IMR-90 (cell line): ENCODE results near the gene B4GALT5. TPM values are rescaled to one million over a fixed set of nuclear protein-coding genes. Genes with fewer than 3 reads are reported as not detected.

Experiments used
- ATAC-seq: fragments of 200-7000 bp; cut with Tn5 transposase; 2 replicates; pipeline ENCODE4 v1.9.1; 2020; ENCODE audit warnings: low read depth, mild to moderate bottlenecking, moderate library complexity
- BruUV-seq: library from RNA; stranded (reverse); fragments of 400-500 nt; replicated peaks from 2 replicates; lab custom pipeline; 2021; lab: Mats Ljungman, UMichigan
- CTCF ChIA-PET: fragments of 300-600 bp; formaldehyde crosslinking; extraction: SDS; loops from one replicate; lab custom pipeline; 2021; ENCODE audit warnings: antibody characterized with exemption; lab: Yijun Ruan, JAX
- POLR2A ChIA-PET: fragments of 300-600 bp; sonication (Branson Sonifier 250); formaldehyde crosslinking; loops from one replicate; lab custom pipeline; 2022; ENCODE audit warnings: antibody characterized with exemption; ENCODE audit not compliant: unreplicated experiment; lab: Charles Lee
- DNase-seq: peaks from one replicate; pipeline ENCODE4 v3.0.0; 2013
- H2AFZ ChIP-seq: replicated peaks from 2 replicates; pipeline ENCODE3; 2013; ENCODE audit warnings: low read length, mild to moderate bottlenecking; ENCODE audit not compliant: poor library complexity
- H2AK5ac ChIP-seq: 2 replicates; pipeline ENCODE4 v1.6.1; 2013; ENCODE audit warnings: low read depth, low read length, inconsistent platforms
- H2AK9ac ChIP-seq: replicated peaks from 2 replicates; pipeline ENCODE3; 2013; ENCODE audit warnings: mild to moderate bottlenecking, low read depth, low read length, moderate library complexity; ENCODE audit not compliant: poor library complexity
- H2BK120ac ChIP-seq: 2 replicates; pipeline ENCODE4 v1.6.1; 2013; ENCODE audit warnings: low read depth, low read length, inconsistent platforms
- H2BK15ac ChIP-seq: 3 replicates; pipeline ENCODE4 v1.6.1; 2013; ENCODE audit warnings: low read depth, low read length, inconsistent platforms
- H2BK20ac ChIP-seq: 2 replicates; pipeline ENCODE4 v1.6.1; 2013; ENCODE audit warnings: low read depth, mild to moderate bottlenecking, inconsistent platforms, low read length, moderate library complexity
- H2BK5ac ChIP-seq: 2 replicates; pipeline ENCODE4 v1.6.1; 2013; ENCODE audit warnings: mild to moderate bottlenecking, low read depth, low read length, inconsistent platforms; ENCODE audit not compliant: poor library complexity, severe bottlenecking
- H3K14ac ChIP-seq: replicated peaks from 2 replicates; pipeline ENCODE4 v1.6.1; 2013; ENCODE audit warnings: low read depth, low read length, inconsistent platforms
- H3K18ac ChIP-seq: 2 replicates; pipeline ENCODE4 v1.6.1; 2013; ENCODE audit warnings: low read depth, low read length, control low read depth
- H3K23ac ChIP-seq: 2 replicates; pipeline ENCODE4 v1.6.1; 2013; ENCODE audit warnings: low read depth, low read length, inconsistent platforms
- H3K27ac ChIP-seq: 2 replicates; pipeline ENCODE4 v1.5.1; 2013; ENCODE audit warnings: mild to moderate bottlenecking, control low read depth, low read length; ENCODE audit not compliant: insufficient read depth
- H3K27me3 ChIP-seq: 2 replicates; pipeline ENCODE4 v1.6.1; 2013; ENCODE audit warnings: low read length; ENCODE audit not compliant: control insufficient read depth, insufficient read depth
- H3K36me3 ChIP-seq: 2 replicates; pipeline ENCODE4 v1.6.1; 2013; ENCODE audit warnings: low read length, mixed read lengths; ENCODE audit not compliant: control insufficient read depth, insufficient read depth
- H3K4ac ChIP-seq: 2 replicates; pipeline ENCODE4 v1.6.1; 2013; ENCODE audit warnings: low read depth, low read length, inconsistent platforms
- H3K4me1 ChIP-seq: 2 replicates; pipeline ENCODE4 v1.6.1; 2013; ENCODE audit warnings: low read length, mixed read lengths; ENCODE audit not compliant: control insufficient read depth, insufficient read depth
- H3K4me2 ChIP-seq: 2 replicates; pipeline ENCODE4 v1.6.1; 2013; ENCODE audit warnings: low read depth, mild to moderate bottlenecking, control low read depth, low read length, moderate library complexity
- H3K4me3 ChIP-seq: 2 replicates; pipeline ENCODE4 v1.5.1; 2013; ENCODE audit warnings: low read depth, mild to moderate bottlenecking, control low read depth, low read length, moderate library complexity; ENCODE audit not compliant: insufficient read depth
- H3K56ac ChIP-seq: 2 replicates; pipeline ENCODE4 v1.6.1; 2013; ENCODE audit warnings: low read length, inconsistent platforms; ENCODE audit not compliant: insufficient read depth; ENCODE audit errors: extremely low read depth
- H3K79me1 ChIP-seq, 2 experiments: 2 replicates each; pipeline ENCODE4 v1.6.1; 2013; ENCODE audit warnings: low read length in 2 of 2, inconsistent platforms in 1 of 2, low read depth in 1 of 2
- H3K9ac ChIP-seq: 2 replicates; pipeline ENCODE4 v1.6.1; 2013; ENCODE audit warnings: low read depth, low read length, control low read depth
- H3K9me1 ChIP-seq: 2 replicates; pipeline ENCODE4 v1.6.1; 2013; ENCODE audit warnings: low read length, inconsistent platforms; ENCODE audit not compliant: insufficient read depth
- H3K9me3 ChIP-seq: 2 replicates; pipeline ENCODE4 v1.6.1; 2013; ENCODE audit warnings: low read length; ENCODE audit not compliant: control insufficient read depth, insufficient read depth
- H4K20me1 ChIP-seq: 2 replicates; pipeline ENCODE4 v1.6.1; 2013; ENCODE audit warnings: low read length, inconsistent platforms; ENCODE audit not compliant: insufficient read depth
- H4K5ac ChIP-seq: 2 replicates; pipeline ENCODE4 v1.6.1; 2013; ENCODE audit warnings: mild to moderate bottlenecking, low read depth, low read length, control low read depth
- H4K8ac ChIP-seq, 2 experiments: 2 replicates each; pipeline ENCODE4 v1.6.1; 2013; ENCODE audit warnings: low read depth in 2 of 2, low read length in 2 of 2, control low read depth in 1 of 2, inconsistent platforms in 1 of 2
- H4K91ac ChIP-seq: 2 replicates; pipeline ENCODE4 v1.6.1; 2013; ENCODE audit warnings: low read depth, low read length, inconsistent platforms; ENCODE audit not compliant: insufficient read depth
- BHLHE40 ChIP-seq: fragments of 150-350 bp; IDR thresholded peaks from 2 replicates; pipeline ENCODE4 v1.6.1; 2016; ENCODE audit warnings: mild to moderate bottlenecking, low read depth, low read length
- CEBPB ChIP-seq: IDR thresholded peaks from 2 replicates; pipeline ENCODE4 v1.6.1; 2012; ENCODE audit warnings: low read depth, low read length, improper control_type of control experiment
- CHD1 ChIP-seq: IDR thresholded peaks from 2 replicates; pipeline ENCODE4 v1.6.1; 2012; ENCODE audit warnings: low read depth, low read length, improper control_type of control experiment
- FOS ChIP-seq: fragments of 150-350 bp; IDR thresholded peaks from 2 replicates; pipeline ENCODE4 v1.6.1; 2016; ENCODE audit warnings: low read depth, low read length
- MAFK ChIP-seq: IDR thresholded peaks from 2 replicates; pipeline ENCODE4 v1.6.1; 2012; ENCODE audit warnings: low read depth, low read length, improper control_type of control experiment
- MAZ ChIP-seq: IDR thresholded peaks from 2 replicates; pipeline ENCODE4 v1.6.1; 2012; ENCODE audit warnings: low read depth, mild to moderate bottlenecking, low read length, improper control_type of control experiment, moderate library complexity, borderline replicate concordance
- MXI1 ChIP-seq: IDR thresholded peaks from 2 replicates; pipeline ENCODE4 v1.6.1; 2012; ENCODE audit warnings: low read depth, mild to moderate bottlenecking, low read length, moderate library complexity, borderline replicate concordance
- NFE2L2 ChIP-seq: fragments of 150-350 bp; IDR thresholded peaks from 2 replicates; pipeline ENCODE4 v1.6.1; 2016; ENCODE audit warnings: low read depth, mild to moderate bottlenecking, low read length
- POLR2A ChIP-seq: IDR thresholded peaks from 2 replicates; pipeline ENCODE4 v1.6.1; 2012; ENCODE audit warnings: mild to moderate bottlenecking, low read depth, low read length
- RAD21 ChIP-seq: IDR thresholded peaks from 2 replicates; pipeline ENCODE4 v1.6.1; 2012; ENCODE audit warnings: low read length, improper control_type of control experiment
- RCOR1 ChIP-seq: IDR thresholded peaks from 2 replicates; pipeline ENCODE4 v1.6.1; 2012; ENCODE audit warnings: mild to moderate bottlenecking, low read length, improper control_type of control experiment; ENCODE audit not compliant: insufficient replicate concordance
- RFX5 ChIP-seq: IDR thresholded peaks from 2 replicates; pipeline ENCODE4 v1.8.0; 2012; ENCODE audit warnings: low read depth, mild to moderate bottlenecking, low read length, moderate library complexity
- SMC3 ChIP-seq: fragments of 150-350 bp; IDR thresholded peaks from 2 replicates; pipeline ENCODE4 v1.6.1; 2016; ENCODE audit warnings: low read depth, mild to moderate bottlenecking, antibody characterized with exemption, low read length, moderate library complexity
- WGBS, 2 experiments: methylation state at CpG; one replicate each; pipeline versions ENCODE4 v1.1.5 to v1.1.7; 2013; ENCODE audit warnings: missing lambda C conversion rate in 2 of 2; ENCODE audit not compliant: insufficient read length in 1 of 2; ENCODE audit errors: extremely low coverage in 2 of 2; 5-methylcytosine and 5-hydroxymethylcytosine counted together
- dilution Hi-C: fragments of 300-500 bp; cut with HindIII; formaldehyde crosslinking; loops from one replicate; pipeline ENCODE4 v1.14.3; 2018; ENCODE audit warnings: low sequenced_read_pairs; ENCODE audit not compliant: unreplicated experiment
- in situ Hi-C: fragments of 300-500 bp; cut with MboI; formaldehyde crosslinking; loops from 3 replicates; pipeline ENCODE4 v1.14.3; 2019; ENCODE audit warnings: low sequenced_read_pairs, inconsistent platforms, mixed read lengths
- intact Hi-C: fragments of 100-400 bp; cut with micrococcal nuclease; formaldehyde crosslinking; loops from 2 replicates; pipeline ENCODE4 v1.10.0; 2022
- polyA plus RNA-seq, 3 experiments: library from polyadenylated mRNA; depleted of rRNA; stranded (reverse); fragments of >200 nt; gene quantifications; 2 replicates each; pipeline ENCODE4 v1.2.3, GENCODE V29; 2012; ENCODE audit warnings: low replicate concordance in 1 of 3
- total RNA-seq: library from RNA; depleted of rRNA; stranded (reverse); fragments of >200 nt; gene quantifications from 2 replicates; pipeline ENCODE4 v1.2.3, GENCODE V29; 2012
- TF ChIP-seq, protein P1 (sequence below): fragments of 150-350 bp; IDR thresholded peaks from 2 replicates; pipeline ENCODE4 v1.6.1; 2016; ENCODE audit warnings: low read depth, mild to moderate bottlenecking, low read length, moderate library complexity, borderline replicate concordance
- TF ChIP-seq, protein P2 (sequence below): fragments of 150-350 bp; IDR thresholded peaks from 2 replicates; pipeline ENCODE4 v1.6.1; 2017; ENCODE audit warnings: mild to moderate bottlenecking, antibody characterized with exemption, low read length, low read depth
- TF ChIP-seq, protein P3 (sequence below): conservative IDR thresholded peaks from 2 replicates; pipeline ENCODE4 v1.5.1; 2012; ENCODE audit warnings: mild to moderate bottlenecking, low read depth, low read length, improper control_type of control experiment

B4GALT5 gene
- total and polyA plus RNA-seq, 2 of the 4 experiments (the other 2 are of a cell fraction): 11.3 to 20.4 TPM

DNA sequence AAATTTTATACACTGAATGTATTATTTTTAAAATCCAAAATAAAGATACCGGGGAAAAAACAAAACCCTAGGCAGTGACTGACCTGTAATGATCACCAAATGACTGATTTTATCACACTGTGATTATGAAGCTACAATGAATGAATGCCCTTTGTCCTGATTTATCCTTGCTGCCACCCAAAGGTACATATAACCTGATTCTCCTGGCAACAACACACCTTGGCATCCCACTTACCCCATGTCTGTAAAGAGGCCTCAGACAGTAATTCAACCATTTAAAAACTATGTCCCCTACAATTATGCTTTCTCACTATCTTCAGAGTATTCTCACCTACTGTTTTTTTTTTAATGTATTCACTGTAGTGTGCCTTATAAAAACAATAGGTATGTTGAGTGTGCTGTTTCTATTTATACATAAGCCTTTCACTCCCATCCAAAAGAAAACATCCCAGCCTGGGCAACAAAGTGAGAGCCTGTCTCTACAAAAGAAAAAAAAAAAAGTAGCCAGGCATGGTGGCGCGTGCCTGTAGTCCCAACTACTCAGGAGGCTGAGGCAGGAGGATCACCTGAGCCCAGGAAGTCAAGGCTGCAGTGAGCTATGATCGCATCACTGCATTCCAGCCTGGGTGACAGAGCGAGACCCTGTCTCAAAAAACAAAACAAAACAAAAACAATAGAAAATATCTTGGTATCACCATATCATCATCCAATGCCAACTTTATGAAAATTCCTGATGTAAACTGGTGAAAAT lies 21.7 kb downstream of the B4GALT5 start:
- H3K18ac ChIP-seq: no peak overlapping the region
- BruUV-seq: no TSS peak
- no peak overlapping the region for H3K4me2 ChIP-seq
- H2AFZ ChIP-seq: no peak overlapping the region
- H2BK5ac ChIP-seq: no peak overlapping the region
- H3K23ac ChIP-seq: no peak overlapping the region
- no CpG with 5 or more reads among the region's 5 CpGs for WGBS, 2 experiments
- TF ChIP-seq, protein P1, sequence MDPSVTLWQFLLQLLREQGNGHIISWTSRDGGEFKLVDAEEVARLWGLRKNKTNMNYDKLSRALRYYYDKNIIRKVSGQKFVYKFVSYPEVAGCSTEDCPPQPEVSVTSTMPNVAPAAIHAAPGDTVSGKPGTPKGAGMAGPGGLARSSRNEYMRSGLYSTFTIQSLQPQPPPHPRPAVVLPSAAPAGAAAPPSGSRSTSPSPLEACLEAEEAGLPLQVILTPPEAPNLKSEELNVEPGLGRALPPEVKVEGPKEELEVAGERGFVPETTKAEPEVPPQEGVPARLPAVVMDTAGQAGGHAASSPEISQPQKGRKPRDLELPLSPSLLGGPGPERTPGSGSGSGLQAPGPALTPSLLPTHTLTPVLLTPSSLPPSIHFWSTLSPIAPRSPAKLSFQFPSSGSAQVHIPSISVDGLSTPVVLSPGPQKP: no peak
- TF ChIP-seq, protein P2, sequence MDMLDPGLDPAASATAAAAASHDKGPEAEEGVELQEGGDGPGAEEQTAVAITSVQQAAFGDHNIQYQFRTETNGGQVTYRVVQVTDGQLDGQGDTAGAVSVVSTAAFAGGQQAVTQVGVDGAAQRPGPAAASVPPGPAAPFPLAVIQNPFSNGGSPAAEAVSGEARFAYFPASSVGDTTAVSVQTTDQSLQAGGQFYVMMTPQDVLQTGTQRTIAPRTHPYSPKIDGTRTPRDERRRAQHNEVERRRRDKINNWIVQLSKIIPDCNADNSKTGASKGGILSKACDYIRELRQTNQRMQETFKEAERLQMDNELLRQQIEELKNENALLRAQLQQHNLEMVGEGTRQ: no peak
- TF ChIP-seq CHD1: no peak
- TF ChIP-seq, protein P3, sequence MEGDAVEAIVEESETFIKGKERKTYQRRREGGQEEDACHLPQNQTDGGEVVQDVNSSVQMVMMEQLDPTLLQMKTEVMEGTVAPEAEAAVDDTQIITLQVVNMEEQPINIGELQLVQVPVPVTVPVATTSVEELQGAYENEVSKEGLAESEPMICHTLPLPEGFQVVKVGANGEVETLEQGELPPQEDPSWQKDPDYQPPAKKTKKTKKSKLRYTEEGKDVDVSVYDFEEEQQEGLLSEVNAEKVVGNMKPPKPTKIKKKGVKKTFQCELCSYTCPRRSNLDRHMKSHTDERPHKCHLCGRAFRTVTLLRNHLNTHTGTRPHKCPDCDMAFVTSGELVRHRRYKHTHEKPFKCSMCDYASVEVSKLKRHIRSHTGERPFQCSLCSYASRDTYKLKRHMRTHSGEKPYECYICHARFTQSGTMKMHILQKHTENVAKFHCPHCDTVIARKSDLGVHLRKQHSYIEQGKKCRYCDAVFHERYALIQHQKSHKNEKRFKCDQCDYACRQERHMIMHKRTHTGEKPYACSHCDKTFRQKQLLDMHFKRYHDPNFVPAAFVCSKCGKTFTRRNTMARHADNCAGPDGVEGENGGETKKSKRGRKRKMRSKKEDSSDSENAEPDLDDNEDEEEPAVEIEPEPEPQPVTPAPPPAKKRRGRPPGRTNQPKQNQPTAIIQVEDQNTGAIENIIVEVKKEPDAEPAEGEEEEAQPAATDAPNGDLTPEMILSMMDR: no peak
- TF ChIP-seq BHLHE40: no peak
- TF ChIP-seq POLR2A: no peak
- no peak for TF ChIP-seq FOS
- TF ChIP-seq MAFK: no peak
- no peak for TF ChIP-seq RAD21
- no peak for TF ChIP-seq RFX5
- TF ChIP-seq MXI1: no peak
- no peak for TF ChIP-seq RCOR1
- no peak for TF ChIP-seq CEBPB
- TF ChIP-seq SMC3: no peak
- no peak for TF ChIP-seq NFE2L2
- TF ChIP-seq MAZ: no peak
- H4K5ac ChIP-seq: no peak overlapping the region
- CTCF ChIA-PET: no interaction called here
- peaks cover 6% of the 10 kb centered on the region for H3K4me1 ChIP-seq
- H3K27me3 ChIP-seq: no peaks in the 10 kb centered on the region
- intact Hi-C loops: no loop called here
- dilution Hi-C loops: no loop called here
- H2BK20ac ChIP-seq: no peak overlapping the region
- no peak overlapping the region for H3K14ac ChIP-seq
- no peak for ATAC-seq
- no peak overlapping the region for H3K9ac ChIP-seq
- H3K27ac ChIP-seq: no peak overlapping the region
- H3K56ac ChIP-seq: no peak overlapping the region
- no peak overlapping the region for H4K91ac ChIP-seq
- peaks cover 2% of the 10 kb centered on the region for H3K9me1 ChIP-seq
- peaks cover 33 to 79% of the 10 kb centered on the region in 2 experiments for H3K79me1 ChIP-seq
- H2AK9ac ChIP-seq: no peak overlapping the region
- H3K36me3 ChIP-seq: no peaks in the 10 kb centered on the region
- no peaks in the 10 kb centered on the region for H3K9me3 ChIP-seq
- H4K8ac ChIP-seq: no peak overlapping the region
- in situ Hi-C loops: no loop called here
- DNase-seq: no peak
- POLR2A ChIA-PET: no interaction called here
- peaks cover 77% of the 10 kb centered on the region for H4K20me1 ChIP-seq
- no peak overlapping the region for H3K4me3 ChIP-seq
- no peak overlapping the region for H2BK120ac ChIP-seq
- no peak overlapping the region for H3K4ac ChIP-seq
- no peak overlapping the region for H2AK5ac ChIP-seq
- no peak overlapping the region for H2BK15ac ChIP-seq
